Left hindlimb (tissue), 1 donor: ENCODE data around the gene APOA1.
"Not testable (repeated sequence)": the region's sequence is repeated elsewhere in the genome, so short reads cannot be mapped to it uniquely, and the experiment has no call there.

Experiments
- DNase-seq: peaks from one replicate; pipeline ENCODE4 v3.0.0-alpha.2; 2018

Gene APOA1

GRCh38 chr11:116857316-116857715 lies 19.9 kb upstream of the APOA1 start:
- no peak for DNase-seq

DNA sequence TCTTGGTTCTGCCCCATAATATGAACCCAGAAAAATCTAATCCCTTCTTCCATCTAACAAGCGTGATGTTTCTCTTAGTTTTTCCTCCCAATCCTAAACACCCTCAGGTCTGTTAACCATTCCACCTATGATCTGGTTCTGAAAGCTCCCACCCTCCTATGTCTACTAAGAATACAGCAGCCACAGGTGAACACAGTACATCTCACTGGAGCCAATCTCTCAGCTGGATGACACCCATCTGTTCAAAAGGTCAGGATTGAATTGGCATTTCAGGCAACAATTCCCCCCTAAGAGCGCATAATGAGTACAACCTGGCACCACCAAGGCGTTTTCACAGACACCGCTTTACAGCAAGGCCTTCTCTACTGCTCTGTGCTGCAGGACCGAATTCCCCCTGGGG lies 19.0 kb upstream of the APOA1 start:
- DNase-seq: no peak

DNA sequence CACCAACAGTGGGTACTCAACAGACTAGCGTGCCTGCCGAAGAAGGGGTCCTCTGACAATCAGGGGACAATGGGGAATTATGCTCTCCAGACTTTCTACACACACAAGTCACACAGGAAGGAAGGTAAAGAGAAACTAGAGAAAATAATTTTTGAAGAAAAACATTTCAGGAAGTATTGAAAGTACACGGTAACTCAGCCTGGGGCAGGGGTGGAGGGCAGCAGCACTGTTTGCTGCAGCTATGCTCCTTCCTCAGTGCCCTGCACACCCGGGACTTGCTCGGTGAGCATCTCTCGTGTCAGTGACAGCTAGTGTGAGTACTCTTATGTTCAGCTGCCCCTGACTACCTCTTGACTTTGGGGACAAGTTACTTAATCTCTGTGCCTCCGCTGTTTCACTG lies 18.0 kb upstream of the APOA1 start:
- no peak for DNase-seq

DNA sequence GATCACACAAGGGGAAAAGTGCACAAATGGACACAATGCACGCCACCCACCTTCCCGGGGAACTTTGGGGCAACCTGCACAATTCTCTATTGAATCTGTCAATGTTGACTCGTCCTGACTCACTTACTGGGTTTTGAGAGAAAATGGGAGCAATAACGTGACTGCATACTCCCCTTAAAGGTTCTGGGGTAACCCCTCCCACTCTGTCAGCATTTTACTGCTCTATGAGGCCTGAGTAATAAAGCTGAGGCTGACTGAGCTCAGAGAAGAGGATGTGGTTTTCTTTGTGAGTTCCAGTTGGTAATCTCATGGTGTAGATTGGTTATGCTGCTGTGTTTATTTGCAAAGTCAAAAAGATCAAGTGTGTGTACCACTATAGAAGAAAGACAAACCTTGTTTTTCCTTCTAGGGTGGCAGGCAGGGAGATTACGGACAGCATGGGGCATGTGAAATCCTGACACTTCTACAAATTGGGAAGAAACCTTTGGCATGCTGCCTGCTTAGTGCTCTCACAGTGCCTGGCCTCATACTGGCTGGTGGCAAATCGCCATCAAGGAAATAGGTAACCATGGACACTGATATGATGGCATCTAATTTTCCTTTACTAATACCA lies 16.1 kb upstream of the APOA1 start:
- DNase-seq: no peak

DNA sequence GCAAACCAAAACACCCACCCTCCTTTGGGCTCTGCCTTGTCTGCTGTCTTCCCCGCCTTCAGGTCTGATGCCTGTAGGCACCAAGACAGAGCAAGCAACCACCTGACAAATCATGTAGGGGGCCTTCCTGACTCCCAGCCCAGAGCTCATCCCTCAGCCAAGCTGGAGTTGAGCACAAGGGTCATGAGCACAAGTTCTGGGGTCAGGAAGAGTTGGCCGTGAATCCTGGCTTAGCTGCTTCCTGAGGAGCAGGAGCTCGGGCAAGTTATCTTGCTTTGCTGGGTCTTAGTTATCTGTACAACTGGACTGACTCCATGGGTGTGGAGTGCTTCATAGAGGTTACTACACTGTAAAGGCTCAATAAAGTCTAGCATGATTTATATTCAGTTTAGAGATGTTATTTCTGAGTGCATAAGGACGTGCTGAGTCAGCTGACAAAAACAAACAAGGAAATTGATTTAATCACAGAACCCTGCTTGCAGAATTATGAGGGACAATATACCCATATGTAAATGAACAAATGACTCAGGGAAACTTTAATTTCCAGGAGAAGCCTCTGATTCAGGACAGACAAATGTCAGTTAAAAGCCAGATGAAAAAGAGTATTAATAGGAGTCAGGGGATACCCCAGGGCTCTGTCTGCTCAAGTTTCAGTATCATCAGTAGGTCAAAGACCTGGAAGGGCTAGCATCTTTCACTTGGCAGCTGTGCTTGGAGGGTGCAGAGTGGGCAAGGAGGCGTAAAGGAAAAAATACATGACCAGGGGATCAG lies 15.0 kb upstream of the APOA1 start:
- no peak for DNase-seq

DNA sequence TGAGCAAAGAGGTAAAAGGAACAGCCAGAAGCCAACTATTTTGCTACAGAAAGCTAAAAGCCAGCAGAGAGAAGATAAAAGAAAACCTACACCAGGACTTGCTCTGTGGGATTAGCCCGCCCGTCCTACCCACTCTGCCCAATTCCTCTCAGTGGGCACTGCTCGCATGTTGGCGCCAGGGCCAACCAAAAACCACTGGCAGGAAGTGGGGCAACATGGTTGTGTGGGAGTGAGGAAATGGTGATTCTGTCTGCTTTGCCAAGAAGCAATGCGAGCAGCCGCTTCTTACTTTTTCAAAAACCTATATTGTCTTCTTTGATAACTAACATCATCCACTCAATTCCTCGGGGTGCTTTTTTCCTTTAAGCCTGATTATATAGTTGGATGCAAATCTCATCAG lies 14.2 kb upstream of the APOA1 start:
- no peak for DNase-seq

GRCh38 chr11:116849486-116849885 lies 12.1 kb upstream of the APOA1 start:
- no peak for DNase-seq

DNA sequence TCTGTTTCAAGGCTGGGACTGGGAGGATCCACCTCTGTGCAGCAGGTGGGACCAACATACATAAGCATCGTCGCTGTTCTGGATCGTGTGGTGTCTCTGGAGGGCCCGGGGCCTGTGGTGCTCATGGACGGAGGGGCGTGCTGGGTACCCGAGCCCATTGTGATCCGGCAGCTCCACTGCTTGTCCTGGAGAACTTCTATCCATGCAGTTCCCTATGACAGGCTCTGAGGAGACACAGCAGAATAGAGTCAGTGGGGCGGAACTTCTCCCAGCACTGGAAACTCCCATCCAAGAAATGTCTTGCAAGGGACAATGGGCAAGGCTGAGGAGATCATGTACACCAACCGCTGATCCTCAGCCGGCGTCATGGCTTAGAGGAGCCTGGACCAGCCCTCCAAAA lies 11.6 kb upstream of the APOA1 start:
- DNase-seq: no peak

DNA sequence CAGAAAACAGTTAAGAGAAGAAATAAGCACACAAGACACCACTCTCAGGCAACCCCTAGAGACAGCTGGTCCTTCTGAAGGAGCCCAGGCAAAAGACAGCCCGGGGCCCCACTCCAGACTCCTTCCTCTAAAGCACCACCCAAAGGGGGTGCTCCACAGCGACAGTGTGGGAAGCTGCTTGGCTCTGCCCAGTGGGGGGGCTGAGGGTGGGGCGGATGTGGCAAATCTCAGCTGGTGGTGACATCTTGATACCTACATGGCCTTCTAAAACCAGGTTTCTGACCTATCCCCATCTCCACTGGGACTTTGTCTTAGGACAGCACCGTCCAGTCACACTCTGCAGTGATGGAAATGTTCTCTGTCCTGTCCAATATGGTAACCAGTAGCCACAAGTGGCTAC lies 10.2 kb upstream of the APOA1 start:
- DNase-seq: no peak

DNA sequence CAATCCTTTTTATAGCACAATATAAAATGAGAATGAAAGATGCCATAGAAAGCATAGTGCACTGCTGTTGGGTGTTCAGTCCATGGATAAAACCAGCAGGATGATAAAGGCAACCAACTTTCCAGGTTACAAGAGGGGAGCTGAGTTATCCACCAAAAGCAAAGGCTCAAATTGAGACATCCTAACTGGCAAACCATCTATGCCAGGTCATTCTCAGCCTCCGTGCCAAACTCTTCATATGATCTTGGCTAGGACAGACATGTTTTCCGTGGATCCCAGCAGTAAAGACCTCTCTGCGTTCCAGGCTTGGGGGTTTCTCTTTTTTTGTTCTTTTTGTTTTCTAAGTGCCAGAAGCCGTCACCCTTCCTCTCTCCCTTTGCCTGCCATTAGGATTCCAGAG lies 7.3 kb upstream of the APOA1 start:
- no peak for DNase-seq

GRCh38 chr11:116843661-116844060 lies 6.2 kb upstream of the APOA1 start:
- no peak for DNase-seq

GRCh38 chr11:116842909-116843308 lies 5.5 kb upstream of the APOA1 start:
- no peak for DNase-seq

GRCh38 chr11:116842117-116842516 lies 4.7 kb upstream of the APOA1 start:
- DNase-seq: no peak

GRCh38 chr11:116840746-116841296 lies 3.4 kb upstream of the APOA1 start:
- no peak for DNase-seq

GRCh38 chr11:116840224-116840745 lies 2.9 kb upstream of the APOA1 start:
- no peak for DNase-seq

DNA sequence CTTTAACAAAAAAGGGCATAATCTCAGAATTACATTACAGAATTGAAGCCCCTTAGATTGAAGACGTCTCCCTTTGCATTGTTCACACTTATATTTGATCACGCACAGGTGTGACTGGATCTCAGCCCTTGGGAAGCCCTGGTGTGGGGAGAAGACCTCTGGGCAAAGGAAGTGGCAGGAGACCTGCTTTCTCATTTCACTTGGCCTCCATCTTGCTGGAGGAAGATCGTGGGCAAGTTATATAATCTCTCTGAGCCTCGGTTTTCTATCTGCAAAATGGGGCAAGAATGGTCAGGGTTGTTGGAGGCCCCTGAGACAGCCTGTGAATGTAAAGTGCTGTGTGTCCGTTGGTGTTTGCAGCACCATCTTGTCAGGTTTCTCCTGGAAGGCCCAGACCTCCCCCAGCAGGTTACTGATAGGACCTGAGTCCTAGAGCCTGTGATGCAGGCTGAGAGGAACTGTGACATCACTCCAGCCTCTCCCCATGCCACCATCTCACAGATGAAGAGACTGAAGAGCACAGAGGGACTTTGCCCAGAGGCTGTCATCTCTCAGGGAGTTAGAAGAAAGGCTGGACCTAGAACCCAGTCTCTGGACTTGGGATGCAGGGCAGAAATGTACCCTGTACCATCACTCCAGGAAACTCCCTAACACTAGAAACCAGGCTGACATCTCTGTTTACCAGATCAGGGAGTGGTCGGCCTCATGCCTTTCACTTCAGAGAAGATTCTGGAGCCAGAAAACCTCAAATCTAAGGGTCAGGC lies 1.1 kb upstream of the APOA1 start:
- DNase-seq: peak; percentile 19

- no peak for DNase-seq
Measured at GRCh38 chr11:116836632-116836991, 810 bp downstream of the APOA1 start.

GRCh38 chr11:116835791-116836631 lies 1.4 kb downstream of the APOA1 start:
- DNase-seq: peak; percentile 92

DNA sequence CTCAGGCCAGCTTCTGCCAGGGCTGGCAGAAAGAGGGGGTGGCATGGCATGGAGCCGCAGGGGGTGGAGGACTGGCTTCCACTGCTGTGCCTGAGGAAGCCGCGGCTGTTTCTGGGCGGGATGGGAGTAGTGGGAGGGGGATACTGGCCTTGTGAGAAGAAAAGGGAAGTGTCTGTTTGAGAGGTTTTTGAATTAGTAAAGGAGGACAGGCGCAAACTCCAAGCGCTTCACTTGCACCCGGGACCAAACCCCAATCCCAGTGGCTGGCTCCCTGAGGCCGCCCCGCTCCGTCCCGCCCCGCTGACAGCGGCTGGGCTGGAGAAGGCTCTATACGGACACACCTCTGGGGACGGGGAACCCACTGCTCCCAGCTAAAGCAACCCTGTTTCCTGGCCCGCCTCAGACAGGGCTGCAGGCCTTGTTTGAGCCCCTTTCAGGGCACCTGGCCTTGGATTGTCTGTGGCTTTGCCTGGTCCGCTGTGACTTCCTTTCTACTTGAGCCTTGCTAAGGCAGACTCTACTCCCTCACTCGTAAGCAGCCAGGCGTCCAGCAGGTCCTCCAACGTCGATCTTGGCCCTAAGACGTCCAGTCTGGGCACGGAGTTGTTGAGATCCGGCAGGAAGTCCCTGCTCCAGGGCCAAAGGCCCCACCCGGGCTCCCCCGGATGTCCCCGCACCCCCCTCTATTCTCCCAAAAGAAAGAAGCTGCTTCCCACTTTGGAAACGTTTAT lies 2.2 kb downstream of the APOA1 start:
- DNase-seq: no peak

DNA sequence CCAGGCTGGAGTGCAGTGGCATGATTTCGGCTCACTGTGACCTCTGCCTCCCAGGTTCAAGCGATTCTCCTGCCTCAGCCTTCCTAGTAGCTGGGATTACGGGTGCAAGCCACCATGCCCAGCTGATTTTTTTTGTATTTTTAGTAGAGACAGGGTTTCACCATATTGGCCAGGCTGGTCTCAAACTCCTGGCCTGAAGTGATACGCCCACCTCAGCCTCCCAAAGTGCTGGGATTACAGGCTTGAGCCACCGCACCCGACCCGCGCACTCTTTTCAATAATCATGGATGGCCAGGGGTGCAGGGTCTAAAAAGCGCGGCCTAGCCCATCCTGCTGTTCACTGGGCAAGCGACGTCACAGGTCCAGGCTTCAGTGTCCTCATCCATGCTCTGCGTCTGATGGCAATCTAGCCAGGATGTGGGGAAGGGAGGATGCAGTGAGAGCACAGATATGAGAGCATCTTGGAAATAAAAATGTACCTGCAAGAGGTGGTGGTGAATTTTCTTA lies 2.8 kb downstream of the APOA1 start:
- DNase-seq: not testable (repeated sequence)

GRCh38 chr11:116833816-116834534 lies 3.4 kb downstream of the APOA1 start:
- no peak for DNase-seq
